ENCODE results near the gene RASSF10.

DNA sequence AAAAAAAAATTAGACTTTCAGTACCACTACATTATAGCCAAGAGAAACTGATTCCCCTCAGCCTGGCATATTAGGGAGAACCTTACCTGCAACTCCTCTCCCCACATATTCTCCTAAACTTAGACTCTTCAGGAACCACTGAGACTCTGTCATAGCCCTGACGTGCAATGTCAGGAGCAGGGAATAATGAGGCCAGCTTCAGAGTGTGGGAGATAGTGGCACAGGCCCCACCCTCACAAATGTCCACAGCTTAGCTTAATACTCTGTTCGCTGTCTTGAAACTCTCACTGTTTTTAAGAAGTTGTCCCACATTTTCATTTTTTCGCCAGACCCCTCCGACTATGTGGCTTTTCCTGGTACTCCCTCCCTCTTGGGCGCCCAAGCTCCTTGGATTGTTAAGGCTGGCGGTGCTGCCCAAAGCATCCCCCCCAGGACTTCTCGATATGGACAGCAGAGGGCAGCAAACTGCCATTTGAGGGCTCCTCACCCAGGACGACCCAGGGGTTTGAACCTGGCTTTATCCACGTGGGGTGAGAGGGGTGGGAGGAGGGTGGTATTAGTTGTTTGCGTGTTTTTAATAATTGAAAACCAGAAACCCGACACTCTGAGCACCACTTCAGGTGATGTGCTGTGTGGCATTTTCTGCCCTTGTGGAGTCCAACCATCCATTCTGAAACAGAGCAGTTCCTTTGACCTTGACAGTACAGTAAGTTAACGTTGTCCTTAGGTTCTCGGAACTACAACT, 45.2 kb upstream of the RASSF10 start:
- TF ChIP-seq EZH2 (IDR thresholded peaks at IDR 0.05; ENCODE audit: insufficient read depth, poor library complexity, severe bottlenecking) (no peak), EZH2phosphoT487 (IDR thresholded peaks at IDR 0.05; ENCODE audit: insufficient read depth, low read depth) (no peak)

Data from GM23248 (cell line).